Measurements from ENCODE around the gene CARS1. TPM values are rescaled to one million over a fixed set of nuclear protein-coding genes. Genes with fewer than 3 reads are reported as not detected.
A peak's percentile ranks its signal among the peaks of the same experiment; 100 is the strongest.

Gene CARS1
- 26.0 TPM for total RNA-seq

DNA sequence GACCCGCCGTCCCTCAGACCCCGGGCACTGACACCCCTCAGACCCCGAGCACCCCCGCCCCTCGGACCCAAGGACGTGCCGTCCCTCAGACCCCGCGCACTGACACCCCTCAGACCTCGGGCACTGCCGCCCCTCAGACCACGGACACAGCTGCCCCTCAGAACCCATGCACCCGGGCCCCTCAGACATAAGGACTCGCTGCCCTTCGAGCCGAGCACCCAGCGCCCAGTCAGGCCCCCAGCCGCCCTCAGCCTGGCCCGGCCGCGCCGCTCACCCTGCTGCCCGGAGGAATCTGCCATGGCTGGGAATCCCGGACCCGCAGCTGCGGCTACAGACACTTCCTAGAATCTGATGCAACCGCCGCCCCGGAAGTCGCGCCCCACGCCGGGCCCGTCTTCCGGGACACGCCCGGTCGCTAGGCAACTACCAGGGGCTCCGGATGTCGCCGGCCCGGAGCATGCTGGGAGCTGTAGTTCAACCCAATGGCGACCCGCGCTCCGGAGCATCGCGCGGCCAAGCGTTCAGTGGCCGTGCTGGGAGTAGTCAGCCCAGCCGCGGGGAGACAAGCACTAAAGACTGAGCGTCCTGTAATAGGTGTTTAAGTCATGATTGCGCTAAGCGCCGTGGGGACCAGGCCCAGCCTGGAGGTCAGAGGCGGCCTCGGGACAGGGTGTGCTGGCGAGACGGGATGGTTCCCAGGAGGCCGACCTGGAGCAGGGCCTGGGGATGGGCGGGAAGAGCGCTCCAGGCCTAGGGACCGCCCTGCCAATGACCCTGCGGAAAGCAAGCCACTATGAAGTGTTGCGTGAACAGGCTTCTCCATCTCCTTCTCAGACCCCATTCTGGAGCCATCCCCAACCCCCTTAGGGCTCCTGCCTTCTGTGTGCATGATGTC, at the start of gene CARS1:
Gene CARS1 (minus strand): TSS at position 355 of the 895 bp plus-strand sequence. CDS start 56 bp downstream, at position 299.
- peak within 1 kb of the TSS; percentile 71 for H3K27ac ChIP-seq
- no peak for TF ChIP-seq POLR2A (IDR thresholded peaks at IDR 0.05)
- peak; percentile 91 to 93 for TF ChIP-seq POLR2AphosphoS5 (IDR thresholded peaks at IDR 0.05; ENCODE audit: insufficient read depth in 1 of 2, low read depth in 1 of 2)
- DNase-seq (ENCODE audit: extremely low spot score in 2 of 2): peak in 1 of 2 donors; percentile 96
- no peaks in the 10 kb centered on the region for H3K9me3 ChIP-seq
- no peaks in the 10 kb centered on the region for H3K27me3 ChIP-seq
- intact Hi-C loops (cut with DNase I): no loop called here
- H3K36me3 ChIP-seq: no peaks in the 10 kb centered on the region
- H3K4me1 ChIP-seq: peaks cover 26% of the 10 kb centered on the region
- peak within 1 kb of the TSS; percentile 86 to 97 for H3K4me3 ChIP-seq

DNA sequence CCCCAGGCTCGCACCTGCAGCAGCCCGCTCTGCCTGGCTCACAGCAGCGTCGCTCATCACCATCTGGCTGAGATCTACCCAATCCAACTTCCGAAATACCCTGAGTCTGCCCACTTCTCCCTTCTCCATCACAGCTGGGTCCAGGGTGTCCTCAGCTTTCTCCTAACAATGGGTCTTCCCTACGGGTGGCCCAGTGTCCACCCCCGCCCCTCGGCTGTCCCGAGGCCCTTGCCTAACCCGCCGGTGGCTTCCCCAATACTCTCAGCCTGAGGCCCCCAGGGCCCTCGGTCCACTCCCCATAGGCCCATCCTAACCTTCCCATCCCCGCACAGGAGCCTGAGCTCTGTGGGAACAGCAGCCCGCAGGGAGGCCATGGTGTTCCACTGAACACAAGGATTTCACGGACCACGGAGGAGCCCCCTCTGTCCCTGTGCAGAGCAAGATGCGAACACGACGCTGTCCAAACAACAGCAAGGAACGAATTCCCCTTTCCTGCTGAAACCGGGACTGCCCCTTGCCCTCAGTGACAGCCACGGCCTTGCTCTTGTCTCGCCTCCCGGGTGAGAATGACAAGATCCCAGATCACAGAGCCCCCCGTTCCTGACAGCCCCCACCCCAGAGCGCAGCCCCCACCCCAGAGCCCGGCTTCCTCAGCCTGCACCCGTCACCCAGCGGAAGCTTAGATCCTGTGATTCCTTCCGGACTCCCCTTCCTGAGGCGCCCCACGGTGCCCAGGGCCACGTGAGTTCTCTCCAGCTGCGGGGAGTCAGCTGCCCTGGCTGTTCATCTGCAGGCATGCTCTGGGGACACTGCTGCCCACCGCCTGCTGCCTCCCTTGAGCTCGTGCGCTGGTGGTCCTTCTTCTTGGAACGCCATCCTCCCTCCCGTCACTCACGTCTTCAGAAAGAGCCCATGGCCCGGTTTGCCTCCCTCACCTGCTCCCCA, 48.8 kb upstream of the CARS1 start:
- intact Hi-C loops (cut with DNase I): loop anchor here (10.0 kb wide), 1 partner anchor 109 kb away; the partner anchor contains the start of gene MRGPRG
- Histone ChIP-seq H3K9me3 (no peaks in the 10 kb centered on the region), H3K36me3 (peaks cover 0 to 20% of the 10 kb centered on the region in 2 donors), H3K27me3 (no peaks in the 10 kb centered on the region), H3K4me3 (no peak overlapping the region), H3K4me1 (peaks cover 16% of the 10 kb centered on the region), H3K27ac (no peak overlapping the region)
- no peak for DNase-seq (ENCODE audit: extremely low spot score in 2 of 2)
- TF ChIP-seq POLR2AphosphoS5 (IDR thresholded peaks at IDR 0.05; ENCODE audit: insufficient read depth in 1 of 2, low read depth in 1 of 2) (no peak), POLR2A (IDR thresholded peaks at IDR 0.05) (no peak)
- TF ChIP-seq, protein P1, sequence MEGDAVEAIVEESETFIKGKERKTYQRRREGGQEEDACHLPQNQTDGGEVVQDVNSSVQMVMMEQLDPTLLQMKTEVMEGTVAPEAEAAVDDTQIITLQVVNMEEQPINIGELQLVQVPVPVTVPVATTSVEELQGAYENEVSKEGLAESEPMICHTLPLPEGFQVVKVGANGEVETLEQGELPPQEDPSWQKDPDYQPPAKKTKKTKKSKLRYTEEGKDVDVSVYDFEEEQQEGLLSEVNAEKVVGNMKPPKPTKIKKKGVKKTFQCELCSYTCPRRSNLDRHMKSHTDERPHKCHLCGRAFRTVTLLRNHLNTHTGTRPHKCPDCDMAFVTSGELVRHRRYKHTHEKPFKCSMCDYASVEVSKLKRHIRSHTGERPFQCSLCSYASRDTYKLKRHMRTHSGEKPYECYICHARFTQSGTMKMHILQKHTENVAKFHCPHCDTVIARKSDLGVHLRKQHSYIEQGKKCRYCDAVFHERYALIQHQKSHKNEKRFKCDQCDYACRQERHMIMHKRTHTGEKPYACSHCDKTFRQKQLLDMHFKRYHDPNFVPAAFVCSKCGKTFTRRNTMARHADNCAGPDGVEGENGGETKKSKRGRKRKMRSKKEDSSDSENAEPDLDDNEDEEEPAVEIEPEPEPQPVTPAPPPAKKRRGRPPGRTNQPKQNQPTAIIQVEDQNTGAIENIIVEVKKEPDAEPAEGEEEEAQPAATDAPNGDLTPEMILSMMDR (IDR thresholded peaks at IDR 0.05): no peak

DNA sequence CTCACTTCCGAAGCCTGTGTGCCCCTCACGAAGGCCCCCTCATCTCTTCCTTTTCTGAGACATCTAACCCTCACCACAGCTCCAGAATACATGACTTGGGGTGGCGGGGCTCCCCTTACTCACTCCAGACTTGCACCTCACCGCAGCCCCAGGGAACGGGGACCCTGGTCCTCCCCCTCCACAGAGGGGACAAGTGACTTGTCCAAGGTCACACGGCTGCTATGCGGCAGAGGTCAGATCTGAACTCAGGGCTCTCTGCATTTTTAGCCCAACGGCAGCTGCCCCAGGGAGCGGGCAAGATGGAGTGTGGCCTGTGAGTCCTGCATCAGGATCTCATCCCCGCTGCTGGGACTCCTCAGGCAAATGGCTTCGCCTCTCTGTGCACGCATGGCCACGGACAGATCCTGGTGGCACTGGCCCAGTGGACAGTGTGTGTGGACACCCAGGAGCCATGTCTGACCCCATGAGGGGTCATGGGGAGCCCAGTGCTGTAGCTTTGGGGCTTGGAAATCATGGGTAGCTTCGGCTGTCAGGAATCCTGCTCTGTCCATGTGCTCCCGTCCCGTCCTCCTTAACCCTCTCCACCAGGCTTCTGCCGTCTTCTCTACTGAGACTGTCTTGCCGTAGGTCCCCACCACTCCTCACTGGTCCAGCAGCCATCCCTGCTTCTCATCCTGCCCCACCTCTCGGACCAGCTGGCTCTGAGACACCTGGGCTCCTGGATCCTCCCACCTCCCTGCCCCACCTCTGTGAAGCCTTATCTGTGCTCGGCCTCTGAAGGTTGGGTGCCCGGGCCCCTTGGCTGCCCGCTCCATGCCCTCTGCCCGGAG, 48.0 kb upstream of the CARS1 start:
- Histone ChIP-seq H3K27ac (no peak overlapping the region), H3K4me1 (peaks cover 17% of the 10 kb centered on the region), H3K4me3 (no peak overlapping the region), H3K9me3 (no peaks in the 10 kb centered on the region), H3K27me3 (no peaks in the 10 kb centered on the region), H3K36me3 (peaks cover 0 to 20% of the 10 kb centered on the region in 2 donors)
- peak; percentile 70 to 74 for DNase-seq (ENCODE audit: extremely low spot score in 2 of 2)
- TF ChIP-seq POLR2AphosphoS5 (IDR thresholded peaks at IDR 0.05; ENCODE audit: insufficient read depth in 1 of 2, low read depth in 1 of 2): no peak
- TF ChIP-seq, protein P1 (IDR thresholded peaks at IDR 0.05): no peak
- no peak for TF ChIP-seq POLR2A (IDR thresholded peaks at IDR 0.05)
- intact Hi-C loops (cut with DNase I): loop anchor here (10.0 kb wide), 1 partner anchor 110 kb away; the partner anchor contains the start of gene MRGPRG

DNA sequence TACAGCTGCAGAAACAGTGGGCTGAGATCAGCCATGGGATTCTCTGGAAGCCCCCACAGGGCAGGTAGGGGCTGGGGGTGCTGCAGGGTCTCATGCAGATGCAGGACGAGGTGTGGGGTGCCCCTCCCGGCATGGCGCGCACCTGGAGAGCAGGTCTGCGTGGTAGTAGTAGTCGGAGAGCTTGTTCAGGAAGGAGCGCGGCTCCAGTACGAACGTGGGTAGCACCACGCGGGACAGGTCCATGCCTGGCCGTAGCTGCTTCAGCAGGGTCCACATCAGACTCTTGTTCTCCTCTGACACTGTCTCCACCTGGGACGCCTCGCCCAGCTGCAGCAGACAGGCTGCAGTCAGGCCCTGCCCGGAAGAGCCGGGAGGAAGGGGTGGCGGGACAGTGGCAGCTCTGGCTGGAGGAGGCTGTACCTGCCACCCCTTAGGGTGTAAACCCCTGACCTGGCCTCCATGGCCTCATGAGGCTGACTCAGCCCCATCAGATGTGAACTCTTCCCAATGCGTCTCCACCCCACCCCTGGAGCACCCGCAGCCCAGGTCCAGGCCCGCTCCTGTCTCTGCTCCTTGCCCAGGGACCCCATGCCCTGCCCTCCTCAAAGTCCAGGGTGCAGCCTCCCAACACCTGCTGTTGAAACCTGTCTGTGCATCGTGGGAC, 47.0 kb upstream of the CARS1 start:
- no peaks in the 10 kb centered on the region for H3K27me3 ChIP-seq
- no peak overlapping the region for H3K4me3 ChIP-seq
- no peak for TF ChIP-seq POLR2AphosphoS5 (IDR thresholded peaks at IDR 0.05; ENCODE audit: insufficient read depth in 1 of 2, low read depth in 1 of 2)
- TF ChIP-seq, protein P1 (IDR thresholded peaks at IDR 0.05): no peak
- TF ChIP-seq POLR2A (IDR thresholded peaks at IDR 0.05): no peak
- no peaks in the 10 kb centered on the region for H3K9me3 ChIP-seq
- peak; percentile 82 to 94 for DNase-seq (ENCODE audit: extremely low spot score in 2 of 2)
- peaks cover 12% of the 10 kb centered on the region for H3K4me1 ChIP-seq
- peaks cover 0 to 20% of the 10 kb centered on the region in 2 donors for H3K36me3 ChIP-seq
- H3K27ac ChIP-seq: no peak overlapping the region
- intact Hi-C loops (cut with DNase I): loop anchor here (10.0 kb wide), 1 partner anchor 111 kb away; the partner anchor contains the start of gene MRGPRG

All from vagina (tissue), 2 donors.